K562 (cell line): ENCODE measurements around the gene LRP1.
A peak's percentile ranks its signal among the peaks of the same experiment; 100 is the strongest.

ENCODE experiments used
- CTCF ChIP-seq, 3 experiments: IDR thresholded peaks in 2 of 3; conservative IDR thresholded peaks in 1 of 3; 2 replicates each; pipeline ENCODE4 v1.5.1; 2011 to 2012; ENCODE audit warnings: low read length in 3 of 3, mild to moderate bottlenecking in 3 of 3, control low read depth in 2 of 3, improper control_type of control experiment in 1 of 3, inconsistent platforms in 1 of 3, low read depth in 1 of 3, mixed read lengths in 1 of 3, moderate library complexity in 1 of 3; ENCODE audit not compliant: insufficient read depth in 2 of 3
- EP300 ChIP-seq: IDR thresholded peaks from 2 replicates; pipeline ENCODE4 v1.6.1; 2012; ENCODE audit warnings: low read length, improper control_type of control experiment
- FOXM1 ChIP-seq, 2 experiments: fragments of 450-650 bp in 1 of 2; sonication (generic) in 1 of 2; formaldehyde crosslinking in 1 of 2; IDR thresholded peaks; 2 replicates each; pipeline versions ENCODE4 v1.6.1 to v1.9.0; 2017 to 2022; ENCODE audit warnings: low read depth in 2 of 2, mild to moderate bottlenecking in 2 of 2, missing genetic modification reagents in 1 of 2, moderate library complexity in 1 of 2
- NR3C1 ChIP-seq: sonication (generic); formaldehyde crosslinking; IDR thresholded peaks from 2 replicates; pipeline ENCODE4 v1.8.1; 2022; ENCODE audit warnings: missing genetic modification reagents
- PRDM10 ChIP-seq: fragments of 450-650 bp; IDR thresholded peaks from 2 replicates; pipeline ENCODE4 v1.6.1; 2018; ENCODE audit not compliant: partially characterized antibody
- RAD51 ChIP-seq: fragments of 450-650 bp; IDR thresholded peaks from 2 replicates; pipeline ENCODE4 v1.7.1; 2016; ENCODE audit warnings: low read depth, mild to moderate bottlenecking, borderline replicate concordance
- SMC3 ChIP-seq: conservative IDR thresholded peaks from 2 replicates; pipeline ENCODE4 v1.6.1; 2011; ENCODE audit warnings: low read depth, low read length, improper control_type of control experiment; ENCODE audit not compliant: insufficient read depth
- ZBTB8A ChIP-seq: fragments of 450-650 bp; IDR thresholded peaks from 2 replicates; pipeline ENCODE4 v1.6.1; 2018; ENCODE audit warnings: mild to moderate bottlenecking, moderate library complexity; ENCODE audit not compliant: partially characterized antibody

- TF ChIP-seq EP300 (no peak), NR3C1 (CRISPR knock-in tag) (no peak), FOXM1 (IDR thresholded peaks at IDR 0.05; ENCODE audit: low read depth) (no peak), FOXM1 (CRISPR knock-in tag; IDR thresholded peaks at IDR 0.05; ENCODE audit: low read depth) (no peak), ZBTB8A (no peak), RAD51 (no peak), SMC3 (no peak), CTCF (IDR thresholded peaks at IDR 0.05 in 2 of 3, conservative IDR thresholded peaks at IDR 0.05 in 1 of 3; ENCODE audit: insufficient read depth in 2 of 3, low read depth in 1 of 3, low read length in 3 of 3) (peak in 1 of 3 experiments; percentile 7; a peak in 1 of 6 replicates), PRDM10 (no peak)
Observed at GRCh38 chr12:57229046-57229633, 100.9 kb downstream of the LRP1 start.
